Neural crest cell (in vitro differentiated cells): ENCODE results near the gene MICAL2. TPM values are rescaled to one million over a fixed set of nuclear protein-coding genes. Genes with fewer than 3 reads are reported as not detected.

ENCODE experiments used
- DNase-seq: peaks from one replicate; pipeline ENCODE4 v3.0.0; 2021; ENCODE audit warnings: low read depth, mixed read lengths, low spot score
- H3K27ac Mint-ChIP-seq: one replicate; pipeline ENCODE4 v1.8.0; 2021; ENCODE audit warnings: mild to moderate bottlenecking, mixed read lengths; ENCODE audit not compliant: unreplicated experiment
- H3K27me3 Mint-ChIP-seq: 2 replicates; pipeline ENCODE4 v1.8.0; 2021; ENCODE audit warnings: low read depth, mild to moderate bottlenecking, mixed read lengths
- H3K36me3 Mint-ChIP-seq: 2 replicates; pipeline ENCODE4 v1.8.0; 2021; ENCODE audit warnings: low read depth, mild to moderate bottlenecking, mixed read lengths
- H3K4me1 Mint-ChIP-seq: 2 replicates; pipeline ENCODE4 v1.8.0; 2021; ENCODE audit warnings: mixed read lengths
- H3K4me3 Mint-ChIP-seq: one replicate; pipeline ENCODE4 v1.8.0; 2021; ENCODE audit warnings: mild to moderate bottlenecking, mixed read lengths
- H3K9me3 Mint-ChIP-seq: 2 replicates; pipeline ENCODE4 v1.8.0; 2021; ENCODE audit warnings: mixed read lengths
- total RNA-seq: library from RNA; stranded (reverse); gene quantifications from 2 replicates; pipeline ENCODE4 v1.2.1, GENCODE V29; 2021
- TF ChIP-seq, protein P1 (sequence below): fragments of 200-600 bp; sonication (generic); conservative IDR thresholded peaks from 2 replicates; pipeline ENCODE4 v1.5.0; 2021; ENCODE audit warnings: antibody characterized with exemption, mild to moderate bottlenecking

Gene MICAL2
- total RNA-seq, 1 donor from 2014 or later = 1.1 TPM

DNA sequence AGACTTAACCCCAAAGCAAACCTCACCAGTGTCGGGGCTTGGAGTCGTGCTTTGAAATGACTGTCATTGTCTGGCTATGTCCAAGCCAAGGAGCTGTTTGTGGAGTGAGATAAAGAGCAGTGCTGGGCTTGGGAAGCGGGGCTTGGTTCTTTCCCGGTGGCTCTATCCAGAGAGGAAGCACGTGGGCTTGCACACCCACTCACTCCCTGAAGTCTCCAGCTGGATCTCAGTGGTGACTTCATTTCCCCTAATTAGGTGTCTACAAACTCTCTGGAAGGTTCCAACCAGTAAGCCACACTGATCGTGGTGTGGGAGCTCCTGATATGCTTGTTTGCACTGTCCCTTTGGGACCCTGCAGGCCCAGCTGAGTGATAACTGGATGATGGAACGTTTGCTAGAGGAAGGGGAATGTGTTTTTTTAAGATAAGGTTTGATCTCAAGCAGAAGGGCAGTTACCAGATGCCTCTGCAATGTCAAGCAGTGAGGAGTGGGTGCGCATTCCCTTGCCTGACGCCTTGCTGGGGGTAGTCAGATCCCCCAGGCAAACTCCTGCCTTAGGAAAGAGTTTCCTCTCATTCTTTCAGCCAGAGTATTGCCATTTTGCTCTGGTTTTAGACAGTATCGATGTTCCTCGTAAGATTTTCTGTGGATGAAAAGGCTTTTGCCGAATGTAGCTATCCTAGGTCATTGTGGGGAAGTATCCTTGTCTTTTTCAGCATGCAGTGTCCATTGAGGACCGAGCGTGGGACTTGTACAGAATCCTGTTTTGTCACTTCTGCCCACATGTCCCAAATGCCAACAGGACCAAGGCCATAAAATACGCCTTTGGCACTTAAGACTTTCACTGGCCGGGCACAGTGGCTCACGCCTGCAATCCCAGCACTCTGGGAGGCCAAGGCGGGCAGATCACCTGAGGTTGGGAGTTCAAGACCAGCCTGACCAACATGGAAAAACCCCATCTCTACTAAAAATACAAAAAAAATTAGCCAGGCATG is 90.9 kb downstream of the MICAL2 start:
- TF ChIP-seq, protein P1, sequence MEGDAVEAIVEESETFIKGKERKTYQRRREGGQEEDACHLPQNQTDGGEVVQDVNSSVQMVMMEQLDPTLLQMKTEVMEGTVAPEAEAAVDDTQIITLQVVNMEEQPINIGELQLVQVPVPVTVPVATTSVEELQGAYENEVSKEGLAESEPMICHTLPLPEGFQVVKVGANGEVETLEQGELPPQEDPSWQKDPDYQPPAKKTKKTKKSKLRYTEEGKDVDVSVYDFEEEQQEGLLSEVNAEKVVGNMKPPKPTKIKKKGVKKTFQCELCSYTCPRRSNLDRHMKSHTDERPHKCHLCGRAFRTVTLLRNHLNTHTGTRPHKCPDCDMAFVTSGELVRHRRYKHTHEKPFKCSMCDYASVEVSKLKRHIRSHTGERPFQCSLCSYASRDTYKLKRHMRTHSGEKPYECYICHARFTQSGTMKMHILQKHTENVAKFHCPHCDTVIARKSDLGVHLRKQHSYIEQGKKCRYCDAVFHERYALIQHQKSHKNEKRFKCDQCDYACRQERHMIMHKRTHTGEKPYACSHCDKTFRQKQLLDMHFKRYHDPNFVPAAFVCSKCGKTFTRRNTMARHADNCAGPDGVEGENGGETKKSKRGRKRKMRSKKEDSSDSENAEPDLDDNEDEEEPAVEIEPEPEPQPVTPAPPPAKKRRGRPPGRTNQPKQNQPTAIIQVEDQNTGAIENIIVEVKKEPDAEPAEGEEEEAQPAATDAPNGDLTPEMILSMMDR = no peak
- Mint-ChIP-seq H3K4me1 (peaks cover 4% of the 10 kb centered on the region), H3K27me3 (no peaks in the 10 kb centered on the region), H3K27ac (no peak overlapping the region), H3K9me3 (no peaks in the 10 kb centered on the region), H3K36me3 (no peaks in the 10 kb centered on the region), H3K4me3 (no peak overlapping the region)
- no peak for DNase-seq

DNA sequence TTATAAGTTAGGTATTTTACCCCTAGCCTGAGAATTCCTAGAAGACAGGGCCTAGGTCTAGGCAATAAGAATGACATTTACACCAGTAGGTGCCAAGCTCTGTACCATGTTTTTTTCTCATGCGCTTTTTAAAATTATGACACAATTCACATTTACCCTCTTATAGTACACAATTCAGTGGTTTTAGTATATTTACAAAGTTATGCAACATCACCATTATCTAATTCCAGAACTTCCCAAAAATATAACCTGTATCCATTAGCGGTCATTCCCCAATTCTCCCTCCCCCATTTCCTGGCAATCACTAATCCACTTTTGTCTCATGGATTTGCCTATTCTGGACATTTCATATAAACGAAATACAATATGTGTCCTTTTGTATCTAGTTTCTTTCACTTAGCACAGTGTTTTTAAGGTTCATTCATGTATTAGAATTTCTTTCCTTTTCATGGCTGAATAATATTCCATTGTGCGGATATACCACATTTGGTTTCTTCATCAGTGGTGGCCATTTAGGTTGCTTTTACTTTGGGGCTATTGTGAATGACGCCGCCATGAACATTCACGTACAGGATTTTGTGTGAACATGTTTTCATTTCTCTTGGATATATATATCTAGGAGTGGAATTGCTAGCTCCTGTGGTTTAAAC is 92.4 kb downstream of the MICAL2 start:
- Mint-ChIP-seq H3K9me3 (no peaks in the 10 kb centered on the region), H3K4me3 (no peak overlapping the region), H3K27me3 (no peaks in the 10 kb centered on the region), H3K27ac (no peak overlapping the region), H3K4me1 (no peaks in the 10 kb centered on the region), H3K36me3 (no peaks in the 10 kb centered on the region)
- TF ChIP-seq, protein P1 = no peak
- DNase-seq = no peak

DNA sequence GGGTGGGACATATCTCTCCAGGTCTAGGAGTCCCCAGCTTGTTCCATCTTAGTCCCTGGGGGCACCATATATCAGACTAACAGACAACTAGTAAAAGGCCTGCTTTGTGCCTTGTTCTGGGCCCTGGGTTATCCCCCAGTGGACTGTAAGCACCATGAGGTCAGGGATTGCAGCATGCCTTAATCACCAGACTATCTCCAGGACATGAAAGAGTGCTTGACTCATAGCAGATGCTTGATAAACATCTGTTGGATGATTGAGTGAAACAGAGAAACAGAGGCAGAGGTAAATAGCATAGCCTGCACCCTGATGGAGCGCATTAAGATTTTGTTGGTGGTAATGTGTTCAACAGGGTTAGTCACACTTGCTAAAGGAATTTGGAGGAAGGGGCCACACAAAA is 94.1 kb downstream of the MICAL2 start:
- no peaks in the 10 kb centered on the region for H3K4me1 Mint-ChIP-seq
- H3K4me3 Mint-ChIP-seq = no peak overlapping the region
- TF ChIP-seq, protein P1 = no peak
- H3K27ac Mint-ChIP-seq = no peak overlapping the region
- DNase-seq = no peak
- H3K36me3 Mint-ChIP-seq = no peaks in the 10 kb centered on the region
- no peaks in the 10 kb centered on the region for H3K27me3 Mint-ChIP-seq
- no peaks in the 10 kb centered on the region for H3K9me3 Mint-ChIP-seq

DNA sequence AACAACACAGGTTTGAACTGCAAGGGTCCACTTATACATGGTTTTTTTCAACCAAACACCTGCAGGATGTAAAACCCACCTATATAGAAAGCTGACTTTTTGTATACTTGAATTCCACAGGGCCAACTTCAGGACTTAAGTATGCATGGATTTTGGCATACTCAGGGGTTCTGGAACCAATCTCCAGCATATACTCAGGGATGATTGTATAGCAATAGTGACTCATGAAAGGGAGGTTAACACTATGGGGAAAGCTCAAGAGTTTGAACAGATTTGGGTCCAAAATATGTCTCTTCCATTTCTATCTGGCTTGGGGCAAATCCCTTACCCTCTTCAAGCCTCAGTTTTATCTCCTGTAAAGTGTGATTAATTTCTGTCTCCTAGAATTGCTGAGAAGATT is 94.9 kb downstream of the MICAL2 start:
- H3K4me3 Mint-ChIP-seq = no peak overlapping the region
- DNase-seq = no peak
- H3K9me3 Mint-ChIP-seq = no peaks in the 10 kb centered on the region
- H3K4me1 Mint-ChIP-seq = no peaks in the 10 kb centered on the region
- H3K27me3 Mint-ChIP-seq = no peaks in the 10 kb centered on the region
- H3K27ac Mint-ChIP-seq = no peak overlapping the region
- TF ChIP-seq, protein P1 = no peak
- no peaks in the 10 kb centered on the region for H3K36me3 Mint-ChIP-seq

DNA sequence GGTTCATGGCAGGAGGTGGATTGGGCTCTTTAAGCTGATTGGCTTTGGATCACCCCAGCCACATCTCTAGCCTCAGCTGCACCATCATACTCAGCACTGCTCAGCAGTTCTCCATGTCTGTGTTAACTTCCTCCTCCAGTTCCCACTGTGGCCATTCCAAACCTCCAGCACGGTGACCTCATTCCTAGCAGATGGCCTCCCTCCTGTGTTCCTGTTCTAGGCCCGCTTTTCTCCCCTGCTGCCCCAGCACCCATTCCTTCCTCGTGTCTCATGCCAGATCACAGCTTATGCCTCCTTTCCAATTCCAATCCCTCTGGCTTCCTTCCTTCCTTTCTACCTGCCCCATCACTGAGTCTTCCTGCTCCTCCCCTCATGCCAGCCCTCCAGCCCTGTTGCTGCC is 96.1 kb downstream of the MICAL2 start:
- no peak for DNase-seq
- Mint-ChIP-seq H3K4me3 (no peak overlapping the region), H3K27me3 (no peaks in the 10 kb centered on the region), H3K4me1 (no peaks in the 10 kb centered on the region), H3K9me3 (no peaks in the 10 kb centered on the region), H3K27ac (no peak overlapping the region), H3K36me3 (no peaks in the 10 kb centered on the region)
- TF ChIP-seq, protein P1 = no peak
